Breast epithelium (tissue), 4 donors: Measurements from ENCODE around the gene HELZ. TPM values are rescaled to one million over a fixed set of nuclear protein-coding genes. Genes with fewer than 3 reads are reported as not detected.

ENCODE experiments used
- DNase-seq, 2 donors: peaks; one replicate each; pipeline ENCODE4 v3.0.0-alpha.2; 2019; ENCODE audit warnings: low spot score in 2 of 2
- H3K27ac ChIP-seq, 2 donors: fragments of 200-600 bp; sonication (generic) in 1 of 2; one replicate each; pipeline ENCODE4 v1.5.1; 2016 to 2019; ENCODE audit warnings: mild to moderate bottlenecking in 1 of 2
- H3K27me3 ChIP-seq, 2 donors: fragments of 200-600 bp; sonication (generic) in 1 of 2; one replicate each; pipeline versions ENCODE4 v1.5.1 to v1.6.0; 2017 to 2019; ENCODE audit warnings: control low read depth in 1 of 2, mild to moderate bottlenecking in 1 of 2
- H3K36me3 ChIP-seq: fragments of 200-600 bp; one replicate; pipeline ENCODE4 v1.5.1; 2019
- H3K4me1 ChIP-seq, 2 donors: fragments of 200-600 bp; sonication (generic); one replicate each; pipeline ENCODE4 v1.5.1; 2016 to 2019; ENCODE audit warnings: control low read depth in 1 of 2
- H3K4me3 ChIP-seq, 3 donors: fragments of 200-600 bp; sonication (generic); 1 replicate in 2 of 3; 2 replicates in 1 of 3; pipeline ENCODE4 v1.5.1; 2016 to 2019; ENCODE audit warnings: mild to moderate bottlenecking in 3 of 3, moderate library complexity in 2 of 3
- H3K9me3 ChIP-seq, 2 donors: fragments of 200-600 bp; sonication (generic) in 1 of 2; one replicate each; pipeline ENCODE4 v1.5.1; 2016 to 2019; ENCODE audit warnings: control low read depth in 1 of 2
- POLR2A ChIP-seq: fragments of 450-650 bp; IDR thresholded peaks from one replicate; pipeline ENCODE4 v1.6.1; 2016; ENCODE audit warnings: antibody characterized with exemption, mild to moderate bottlenecking, moderate library complexity
- POLR2AphosphoS5 ChIP-seq, 3 donors: sonication (generic); formaldehyde crosslinking; IDR thresholded peaks; one replicate each; pipeline ENCODE4 v1.6.1; 2017; ENCODE audit warnings: antibody characterized with exemption in 3 of 3
- intact Hi-C: fragments of 100-400 bp; cut with DNase I; formaldehyde crosslinking; loops from one replicate; pipeline ENCODE4 v1.15.1; 2023; ENCODE audit warnings: low total_unique reads
- total RNA-seq, 3 donors: library from RNA; depleted of rRNA; stranded (reverse); fragments of >200 nt; gene quantifications; one replicate each; pipeline ENCODE4 v1.1.0, GENCODE V29; 2016
- TF ChIP-seq, protein P1 (sequence below), 3 donors: fragments of 450-650 bp; IDR thresholded peaks; one replicate each; pipeline ENCODE4 v1.5.1; 2016 to 2017; ENCODE audit warnings: antibody characterized with exemption in 3 of 3, mild to moderate bottlenecking in 3 of 3, moderate library complexity in 3 of 3

Gene HELZ
- total RNA-seq, 3 donors from 2014 or later = 66.5 to 104 (median 79.8) TPM

DNA sequence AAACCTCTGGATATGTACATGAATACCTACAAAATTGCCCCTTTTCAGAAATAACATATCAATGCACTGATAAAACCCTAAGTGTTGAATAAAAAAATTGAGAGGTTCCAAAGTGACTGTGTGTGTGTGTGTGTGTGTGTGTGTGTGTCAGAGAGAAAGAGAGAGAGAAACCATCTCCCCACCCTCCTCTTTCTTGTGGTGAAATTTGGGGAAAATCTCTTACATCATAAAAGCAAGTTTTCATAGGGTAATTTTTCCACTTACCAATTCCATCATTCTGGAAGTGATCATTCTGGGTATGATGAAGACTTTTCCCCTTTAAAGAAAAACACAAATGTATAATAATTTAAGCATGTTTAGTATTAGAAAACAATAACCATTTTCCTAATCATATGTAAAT is 121.3 kb downstream of the HELZ start:
- Histone ChIP-seq H3K4me1 (no peaks in the 10 kb centered on the region), H3K27me3 (no peaks in the 10 kb centered on the region), H3K4me3 (no peak overlapping the region), H3K9me3 (no peaks in the 10 kb centered on the region), H3K27ac (no peak overlapping the region), H3K36me3 (no peaks in the 10 kb centered on the region)
- intact Hi-C loops = no loop called here
- no peak for TF ChIP-seq POLR2AphosphoS5 (IDR thresholded peaks at IDR 0.05)
- TF ChIP-seq, protein P1, sequence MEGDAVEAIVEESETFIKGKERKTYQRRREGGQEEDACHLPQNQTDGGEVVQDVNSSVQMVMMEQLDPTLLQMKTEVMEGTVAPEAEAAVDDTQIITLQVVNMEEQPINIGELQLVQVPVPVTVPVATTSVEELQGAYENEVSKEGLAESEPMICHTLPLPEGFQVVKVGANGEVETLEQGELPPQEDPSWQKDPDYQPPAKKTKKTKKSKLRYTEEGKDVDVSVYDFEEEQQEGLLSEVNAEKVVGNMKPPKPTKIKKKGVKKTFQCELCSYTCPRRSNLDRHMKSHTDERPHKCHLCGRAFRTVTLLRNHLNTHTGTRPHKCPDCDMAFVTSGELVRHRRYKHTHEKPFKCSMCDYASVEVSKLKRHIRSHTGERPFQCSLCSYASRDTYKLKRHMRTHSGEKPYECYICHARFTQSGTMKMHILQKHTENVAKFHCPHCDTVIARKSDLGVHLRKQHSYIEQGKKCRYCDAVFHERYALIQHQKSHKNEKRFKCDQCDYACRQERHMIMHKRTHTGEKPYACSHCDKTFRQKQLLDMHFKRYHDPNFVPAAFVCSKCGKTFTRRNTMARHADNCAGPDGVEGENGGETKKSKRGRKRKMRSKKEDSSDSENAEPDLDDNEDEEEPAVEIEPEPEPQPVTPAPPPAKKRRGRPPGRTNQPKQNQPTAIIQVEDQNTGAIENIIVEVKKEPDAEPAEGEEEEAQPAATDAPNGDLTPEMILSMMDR (IDR thresholded peaks at IDR 0.05) = no peak
- no peak for TF ChIP-seq POLR2A
- no peak for DNase-seq

DNA sequence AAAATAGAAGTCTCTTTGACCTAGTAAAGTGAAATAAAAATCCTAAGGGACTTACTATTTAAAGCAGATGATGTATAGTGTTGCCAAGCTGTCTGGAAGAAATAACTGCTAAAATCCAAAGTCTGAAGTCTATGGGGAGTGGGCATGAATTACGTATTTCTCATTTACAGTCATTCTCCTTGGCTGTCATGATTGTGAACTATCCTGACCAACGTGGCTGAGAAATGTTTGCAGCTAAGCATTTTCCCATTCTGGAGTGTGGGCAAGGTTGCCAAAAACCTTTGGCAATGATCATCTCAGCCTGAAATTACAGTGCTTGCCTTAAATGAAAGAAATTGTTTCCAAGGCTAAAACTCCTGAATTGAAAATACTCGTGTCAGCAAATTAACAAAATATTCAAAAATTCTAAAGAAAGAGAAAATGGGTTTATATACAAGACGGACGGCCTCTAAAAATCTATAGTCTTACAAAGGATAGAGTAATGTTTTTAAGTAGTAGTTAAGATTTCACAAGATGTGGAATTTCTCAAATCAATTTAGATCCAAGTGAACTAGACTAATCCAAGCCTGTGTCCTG is 123.6 kb downstream of the HELZ start:
- intact Hi-C loops = no loop called here
- TF ChIP-seq POLR2AphosphoS5 (IDR thresholded peaks at IDR 0.05) (no peak), POLR2A (no peak)
- TF ChIP-seq, protein P1 (IDR thresholded peaks at IDR 0.05) = no peak
- no peaks in the 10 kb centered on the region for H3K27me3 ChIP-seq
- no peaks in the 10 kb centered on the region for H3K36me3 ChIP-seq
- no peak overlapping the region for H3K4me3 ChIP-seq
- peaks cover 0 to 5% of the 10 kb centered on the region in 2 donors for H3K9me3 ChIP-seq
- no peak for DNase-seq
- H3K27ac ChIP-seq = no peak overlapping the region
- H3K4me1 ChIP-seq = no peaks in the 10 kb centered on the region

DNA sequence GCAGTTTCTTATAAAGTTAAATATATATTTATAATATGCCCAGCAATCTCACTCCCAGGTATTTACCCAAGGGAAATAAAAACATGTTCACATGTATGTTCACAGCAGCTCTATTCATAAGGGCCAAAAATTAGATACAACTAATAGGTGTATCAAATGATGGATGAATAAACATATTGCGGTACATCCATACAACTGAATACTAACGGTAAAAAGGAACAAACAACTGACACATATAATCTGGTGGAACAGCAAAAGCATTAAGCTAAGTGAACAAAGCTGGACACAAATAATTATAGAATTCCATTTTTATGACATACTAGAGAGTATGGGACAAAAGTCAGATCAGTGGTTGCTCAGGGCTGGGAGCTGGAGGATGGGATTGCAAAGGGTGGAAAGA is 125.9 kb downstream of the HELZ start:
- no peaks in the 10 kb centered on the region for H3K36me3 ChIP-seq
- intact Hi-C loops = no loop called here
- H3K27me3 ChIP-seq = no peaks in the 10 kb centered on the region
- H3K9me3 ChIP-seq = peaks cover 0 to 9% of the 10 kb centered on the region in 2 donors
- H3K4me3 ChIP-seq = no peak overlapping the region
- no peak for DNase-seq
- no peak overlapping the region for H3K27ac ChIP-seq
- no peaks in the 10 kb centered on the region for H3K4me1 ChIP-seq
- TF ChIP-seq, protein P1 (IDR thresholded peaks at IDR 0.05) = no peak
- TF ChIP-seq POLR2AphosphoS5 (IDR thresholded peaks at IDR 0.05) = no peak
- TF ChIP-seq POLR2A = no peak

DNA sequence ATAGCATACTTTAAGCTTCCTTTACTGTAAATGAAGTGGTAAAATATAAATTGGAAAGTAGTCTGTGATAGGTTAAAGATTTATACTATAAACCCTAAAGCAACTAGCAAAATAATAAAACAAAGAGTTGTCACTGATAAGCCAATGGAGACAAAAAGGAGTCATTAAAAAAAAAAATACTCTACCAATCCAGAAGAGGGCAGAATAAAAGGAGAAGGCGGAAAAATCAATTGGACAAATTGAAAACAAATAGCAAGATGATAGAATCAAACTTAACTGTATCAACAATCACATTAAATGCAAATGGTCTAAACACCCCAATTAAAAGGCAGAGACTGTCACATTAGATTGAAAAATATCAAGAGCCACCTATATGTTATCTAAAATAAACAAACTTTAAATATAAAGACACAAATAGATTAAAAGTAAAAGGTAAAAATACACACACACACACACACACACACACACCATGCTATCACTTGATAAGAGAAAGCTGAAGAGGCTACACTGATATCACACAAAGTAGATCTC is 128.9 kb downstream of the HELZ start:
- peaks cover 0 to 9% of the 10 kb centered on the region in 2 donors for H3K9me3 ChIP-seq
- no peaks in the 10 kb centered on the region for H3K27me3 ChIP-seq
- intact Hi-C loops = no loop called here
- H3K36me3 ChIP-seq = no peaks in the 10 kb centered on the region
- H3K4me3 ChIP-seq = no peak overlapping the region
- no peaks in the 10 kb centered on the region for H3K4me1 ChIP-seq
- TF ChIP-seq, protein P1 (IDR thresholded peaks at IDR 0.05) = no peak
- TF ChIP-seq POLR2AphosphoS5 (IDR thresholded peaks at IDR 0.05) (no peak), POLR2A (no peak)
- no peak for DNase-seq
- no peak overlapping the region for H3K27ac ChIP-seq

DNA sequence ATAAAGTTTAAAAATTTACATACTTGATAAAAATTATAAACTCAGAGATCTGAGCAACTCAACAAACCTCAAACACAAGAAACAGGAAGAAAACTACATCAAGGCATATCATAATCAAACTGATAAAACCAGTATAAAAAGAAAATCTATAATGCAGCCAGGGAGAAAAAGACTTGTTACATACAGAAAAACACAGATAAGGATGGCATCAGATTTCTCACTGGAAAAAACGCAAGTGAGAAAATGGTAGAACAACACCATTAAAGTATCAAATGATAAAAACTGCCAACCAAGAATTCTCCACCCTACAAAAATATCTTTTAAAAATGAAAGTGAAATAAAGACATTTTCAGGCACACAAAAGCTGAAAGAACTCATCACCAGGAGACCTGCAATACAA is 129.6 kb downstream of the HELZ start:
- Histone ChIP-seq H3K4me3 (no peak overlapping the region), H3K27me3 (no peaks in the 10 kb centered on the region), H3K4me1 (no peaks in the 10 kb centered on the region), H3K36me3 (no peaks in the 10 kb centered on the region), H3K27ac (no peak overlapping the region), H3K9me3 (peaks cover 0 to 9% of the 10 kb centered on the region in 2 donors)
- intact Hi-C loops = no loop called here
- no peak for TF ChIP-seq POLR2AphosphoS5 (IDR thresholded peaks at IDR 0.05)
- TF ChIP-seq, protein P1 (IDR thresholded peaks at IDR 0.05) = no peak
- no peak for TF ChIP-seq POLR2A
- no peak for DNase-seq
